ENCODE data around the gene CHGA.

Gene CHGA, protein sequence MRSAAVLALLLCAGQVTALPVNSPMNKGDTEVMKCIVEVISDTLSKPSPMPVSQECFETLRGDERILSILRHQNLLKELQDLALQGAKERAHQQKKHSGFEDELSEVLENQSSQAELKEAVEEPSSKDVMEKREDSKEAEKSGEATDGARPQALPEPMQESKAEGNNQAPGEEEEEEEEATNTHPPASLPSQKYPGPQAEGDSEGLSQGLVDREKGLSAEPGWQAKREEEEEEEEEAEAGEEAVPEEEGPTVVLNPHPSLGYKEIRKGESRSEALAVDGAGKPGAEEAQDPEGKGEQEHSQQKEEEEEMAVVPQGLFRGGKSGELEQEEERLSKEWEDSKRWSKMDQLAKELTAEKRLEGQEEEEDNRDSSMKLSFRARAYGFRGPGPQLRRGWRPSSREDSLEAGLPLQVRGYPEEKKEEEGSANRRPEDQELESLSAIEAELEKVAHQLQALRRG

DNA sequence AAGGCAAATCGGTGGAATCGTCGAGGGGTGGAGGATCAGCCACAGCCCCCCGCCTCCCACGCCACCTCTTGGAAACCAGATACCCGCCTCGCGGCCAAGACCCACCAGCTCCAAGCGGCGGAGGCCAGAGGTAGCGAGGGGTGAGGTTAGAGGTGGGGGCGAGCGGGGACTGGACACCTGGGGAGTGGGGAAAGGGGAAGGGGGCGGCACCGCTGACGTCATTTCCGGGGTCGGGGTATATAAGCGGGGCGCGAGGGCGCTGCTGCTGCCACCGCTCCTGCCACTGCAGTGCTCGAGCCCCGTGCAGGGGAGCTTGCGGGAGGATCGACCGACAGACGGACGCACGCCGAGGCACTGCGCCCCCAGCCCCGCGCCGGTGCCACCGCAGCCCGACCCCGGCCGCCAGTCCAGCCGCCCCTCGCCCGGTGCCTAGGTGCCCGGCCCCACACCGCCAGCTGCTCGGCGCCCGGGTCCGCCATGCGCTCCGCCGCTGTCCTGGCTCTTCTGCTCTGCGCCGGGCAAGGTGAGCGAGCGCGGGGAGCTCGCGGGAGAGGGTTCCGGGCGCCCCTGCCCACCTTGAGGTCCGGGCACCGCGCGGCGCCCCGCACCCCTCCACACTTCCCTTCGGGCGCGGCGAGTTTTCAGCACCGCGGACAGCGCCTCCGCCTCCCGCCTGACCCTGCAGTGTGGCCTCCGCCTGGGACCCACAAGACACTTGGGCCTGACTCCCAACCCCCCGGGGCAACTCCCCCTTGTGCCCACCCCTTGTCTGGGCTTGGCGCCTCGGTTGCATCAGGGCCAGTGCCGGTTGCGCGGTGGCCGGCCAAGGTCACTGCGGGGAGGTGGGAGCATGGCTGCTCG, at the start of gene CHGA:
Gene CHGA (plus strand): TSS at position 268 of the 861 bp plus-strand sequence. CDS start 210 bp downstream, at position 478.
- peak; percentile 13 to 30 (median 16) for DNase-seq (ENCODE audit: low read depth in 2 of 3, low spot score in 1 of 3)

DNA sequence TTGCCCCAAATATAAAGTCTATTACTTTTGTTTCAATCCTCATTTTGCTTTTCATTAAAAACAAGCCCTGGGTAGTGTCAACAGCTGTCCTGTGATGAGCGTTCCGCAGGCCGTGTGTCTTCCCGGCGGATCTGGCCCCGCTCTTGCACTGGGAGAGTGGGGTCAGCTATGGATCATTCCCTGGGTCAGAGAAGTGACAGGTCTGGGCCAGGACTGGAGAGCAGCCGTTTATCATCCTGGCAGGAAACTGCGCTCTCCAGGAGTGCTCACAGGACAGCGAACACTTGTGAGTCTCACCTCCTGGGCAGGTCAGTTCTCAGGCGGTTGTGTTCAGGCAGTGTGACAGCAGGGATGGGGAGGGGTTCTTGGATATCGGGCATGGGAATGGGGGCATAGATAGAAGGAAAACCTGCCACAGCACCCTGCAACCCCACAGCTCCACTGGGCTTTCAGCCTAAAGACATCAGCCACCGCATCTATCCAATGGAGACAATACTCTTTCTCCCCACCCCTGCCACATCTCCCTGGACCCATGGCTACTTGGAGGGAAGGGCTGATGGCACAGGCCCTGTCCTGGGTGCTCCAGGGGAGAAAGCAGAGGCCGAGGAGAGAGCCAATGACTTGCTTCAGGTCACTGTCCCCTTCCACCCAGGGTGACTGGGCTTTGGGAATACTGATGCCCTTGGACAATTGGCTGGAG, 47.8 kb upstream of the CHGA start:
- no peak for DNase-seq (ENCODE audit: low read depth in 2 of 3, low spot score in 1 of 3)

DNA sequence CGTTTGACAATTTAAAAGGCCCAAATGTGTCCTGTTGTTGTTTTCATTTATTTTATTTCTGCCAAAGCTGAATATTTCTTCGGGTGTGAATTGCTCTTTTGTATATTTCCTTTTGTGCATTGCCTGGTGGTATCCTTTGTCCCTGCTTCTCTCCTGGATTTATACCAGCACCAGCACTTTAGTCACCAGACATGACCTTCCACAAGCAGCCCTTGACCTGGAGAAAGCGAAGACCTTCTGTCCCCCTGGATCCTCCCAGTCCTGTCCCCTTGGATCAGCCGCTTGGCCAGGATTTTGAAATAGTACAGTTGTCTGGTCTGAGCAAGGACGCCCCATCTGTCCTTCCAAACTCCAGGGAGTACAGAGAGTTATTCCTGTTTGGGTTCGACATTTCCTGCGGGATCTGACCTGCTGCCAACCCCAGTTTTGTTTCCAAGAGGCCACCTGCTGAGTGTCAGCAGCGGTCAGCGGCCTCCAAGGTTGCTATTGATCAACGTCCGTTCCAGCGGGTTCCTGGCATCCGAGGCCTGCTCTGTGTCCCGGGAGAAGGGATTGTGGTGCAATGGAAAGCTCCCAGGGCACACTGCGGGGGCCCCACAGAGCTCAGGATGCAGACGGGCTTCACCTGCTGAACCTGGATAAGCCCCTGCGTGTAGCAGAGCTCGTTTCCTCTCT, 45.1 kb upstream of the CHGA start:
- DNase-seq (ENCODE audit: low read depth in 2 of 3, low spot score in 1 of 3): no peak

DNA sequence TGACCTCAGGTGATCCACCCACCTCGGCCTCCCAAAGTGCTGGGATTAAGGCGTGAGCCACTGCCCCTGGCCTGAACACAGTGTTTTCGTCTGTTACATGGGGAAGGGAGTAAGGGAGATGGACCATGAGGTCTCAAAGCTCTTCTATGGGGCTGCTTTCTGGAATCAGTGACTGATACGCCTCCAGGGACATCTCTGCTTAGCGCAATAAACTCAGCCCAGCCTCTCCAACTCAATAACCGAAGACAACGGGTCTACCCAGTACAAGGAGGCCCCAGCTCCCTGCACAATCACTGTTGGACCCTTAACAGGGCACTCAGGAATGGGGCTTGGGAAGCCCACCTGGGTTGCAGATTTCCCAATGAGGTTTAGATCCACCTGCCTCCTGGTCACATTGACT, 42.6 kb upstream of the CHGA start:
- DNase-seq (ENCODE audit: low read depth in 2 of 3, low spot score in 1 of 3): no peak

DNA sequence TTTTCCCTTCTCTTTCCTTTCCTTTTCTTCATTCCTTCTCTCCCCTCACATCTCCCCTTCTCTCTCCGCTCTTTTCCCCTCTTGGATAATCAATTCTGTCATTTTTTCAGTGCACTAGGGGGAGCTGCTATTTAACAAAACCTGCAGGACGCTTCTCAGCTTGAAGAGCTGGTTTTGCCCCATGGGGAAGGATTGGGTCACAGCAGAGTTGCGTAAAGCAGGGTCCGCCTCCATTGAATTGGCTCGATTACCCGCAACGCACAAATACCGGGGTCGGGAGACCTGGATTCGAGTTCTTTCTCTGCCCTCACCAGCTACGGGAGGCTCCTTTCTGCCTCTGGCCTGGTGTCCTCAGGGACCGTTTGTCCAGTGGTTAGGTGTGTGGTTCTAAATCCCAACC, 42.1 kb upstream of the CHGA start:
- DNase-seq (ENCODE audit: low read depth in 2 of 3, low spot score in 1 of 3): no peak

DNA sequence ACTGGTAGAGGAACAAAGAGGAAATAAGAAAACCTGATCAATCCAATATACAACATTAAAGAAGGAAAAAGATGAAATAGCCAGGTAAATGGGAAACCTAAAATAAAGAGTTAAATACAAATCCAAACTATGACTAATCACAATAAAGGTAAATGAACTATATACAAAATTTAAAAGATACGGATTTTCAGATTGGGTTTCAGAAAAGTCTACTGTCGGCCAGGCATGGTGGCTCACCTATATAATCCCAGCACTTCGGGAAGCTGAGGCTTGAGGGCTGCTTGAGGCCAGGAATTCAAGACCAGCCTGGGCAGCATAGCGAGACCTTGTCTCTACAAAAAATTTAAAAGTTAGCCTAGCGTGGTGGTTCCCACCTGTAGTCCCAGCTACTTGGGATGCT, 39.9 kb upstream of the CHGA start:
- DNase-seq (ENCODE audit: low read depth in 2 of 3, low spot score in 1 of 3): no peak

DNA sequence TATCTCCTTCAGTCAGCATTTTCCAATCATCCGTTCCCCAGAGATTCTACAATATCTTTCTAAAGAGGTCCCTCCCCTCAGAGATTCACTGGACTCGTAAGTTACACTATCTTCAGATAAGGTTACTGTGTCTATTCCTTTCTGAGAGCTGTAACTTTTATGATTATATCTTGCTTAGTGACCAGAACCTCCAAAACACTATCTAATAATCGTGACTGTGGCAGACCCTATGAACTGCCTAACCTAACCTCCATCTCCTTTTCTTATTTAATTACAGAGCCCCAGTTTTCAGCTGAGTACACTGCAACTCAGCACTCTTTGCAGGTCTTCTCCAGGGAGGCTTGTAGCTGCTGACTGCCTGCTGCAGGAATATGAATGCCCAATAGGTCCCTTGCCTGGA, 38.5 kb upstream of the CHGA start:
- DNase-seq (ENCODE audit: low read depth in 2 of 3, low spot score in 1 of 3): no peak

DNA sequence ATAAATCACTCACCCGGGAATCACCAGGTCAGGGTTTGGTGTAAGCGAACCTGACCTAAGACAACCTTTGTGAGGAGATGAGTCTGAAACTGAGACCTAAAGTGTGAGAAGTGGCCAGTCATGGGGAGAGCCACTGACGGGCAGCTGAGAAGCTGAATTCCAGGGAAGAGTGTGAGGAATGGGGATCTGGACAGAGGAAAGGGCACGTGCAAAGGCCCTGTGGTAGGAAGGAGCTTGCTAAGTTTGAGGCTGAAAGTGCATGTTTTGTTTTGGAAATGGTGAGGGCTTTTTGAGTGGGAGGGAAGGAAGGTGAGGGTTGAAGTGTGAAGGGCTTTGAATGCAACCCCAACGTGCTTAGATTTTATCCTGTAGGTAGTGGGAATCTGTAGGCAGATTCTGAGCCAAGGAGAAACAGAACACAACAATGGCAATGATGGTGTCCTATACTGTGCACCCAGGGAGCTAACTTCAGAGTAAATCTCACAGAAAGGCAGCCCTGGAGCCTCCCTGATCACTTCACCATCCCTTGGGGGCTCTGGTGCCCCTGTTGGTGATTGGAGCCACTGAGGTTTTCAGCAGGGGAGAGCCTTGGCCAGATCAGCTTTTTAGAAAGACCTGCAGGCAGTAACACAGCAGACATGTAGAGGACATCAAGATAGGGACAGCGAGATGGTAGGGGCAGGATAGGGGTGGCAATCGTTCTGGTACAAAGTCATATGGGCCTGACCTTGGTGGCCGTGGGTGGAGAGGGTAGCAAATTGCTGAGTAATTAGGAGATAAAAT, 37.5 kb upstream of the CHGA start:
- no peak for DNase-seq (ENCODE audit: low read depth in 2 of 3, low spot score in 1 of 3)

DNA sequence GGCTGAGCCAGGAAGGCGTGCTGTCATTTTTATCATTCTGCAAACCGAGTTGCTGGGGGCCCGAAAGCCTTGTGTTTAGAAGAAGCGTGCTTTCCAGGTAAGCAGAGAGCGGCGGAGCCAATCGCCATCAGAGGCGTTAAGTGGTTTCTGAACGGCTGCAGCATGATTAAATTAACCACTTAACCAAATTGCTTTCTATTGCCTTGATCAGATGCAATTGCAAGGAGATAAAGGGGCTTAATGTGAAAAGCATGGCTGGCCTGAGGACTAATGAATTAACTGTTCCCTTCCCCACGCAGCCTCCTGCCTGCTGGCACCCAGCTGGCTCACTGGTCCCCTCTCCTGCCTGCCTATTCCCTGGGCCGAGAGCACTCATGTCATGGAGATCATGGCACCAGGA, 36.6 kb upstream of the CHGA start:
- no peak for DNase-seq (ENCODE audit: low read depth in 2 of 3, low spot score in 1 of 3)

DNA sequence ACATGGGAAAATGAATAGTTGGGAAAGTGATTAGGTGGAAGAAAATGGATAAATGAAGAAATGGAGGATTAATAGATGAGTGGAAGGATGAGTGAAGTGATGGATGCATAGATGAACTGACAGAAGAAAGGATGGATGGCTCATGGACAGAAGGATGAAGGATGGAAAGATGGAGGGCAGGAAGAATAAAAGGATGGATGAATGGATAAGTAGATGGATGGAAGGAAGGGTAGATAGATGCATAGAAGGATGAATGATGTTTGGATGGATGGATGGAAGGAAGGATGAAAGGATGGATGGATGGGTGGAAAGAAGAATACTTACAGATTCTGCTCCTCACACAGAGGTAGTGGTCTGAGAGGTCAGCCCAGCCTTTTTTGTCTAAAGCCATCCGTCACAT, 35.8 kb upstream of the CHGA start:
- no peak for DNase-seq (ENCODE audit: low read depth in 2 of 3, low spot score in 1 of 3)

DNA sequence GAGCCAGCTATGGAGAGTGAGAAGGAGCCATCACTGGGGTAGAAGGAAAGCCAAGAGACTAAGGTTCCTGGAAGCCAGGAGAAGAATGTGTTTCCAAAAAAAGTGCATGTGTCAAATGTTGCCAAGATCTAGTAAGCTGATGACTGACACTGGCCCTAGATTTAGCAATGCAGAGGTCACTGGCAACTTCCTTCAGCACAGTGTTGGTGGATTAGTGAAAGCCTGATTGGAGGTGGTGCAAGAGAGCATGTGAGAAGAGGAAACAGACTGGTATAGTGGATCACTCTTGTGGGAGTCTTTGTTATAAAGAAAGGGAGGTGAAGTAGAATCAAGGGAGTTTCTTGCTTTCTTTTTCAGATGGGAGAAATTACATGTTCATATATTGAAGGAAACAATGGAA, 34.1 kb upstream of the CHGA start:
- DNase-seq (ENCODE audit: low read depth in 2 of 3, low spot score in 1 of 3): no peak

DNA sequence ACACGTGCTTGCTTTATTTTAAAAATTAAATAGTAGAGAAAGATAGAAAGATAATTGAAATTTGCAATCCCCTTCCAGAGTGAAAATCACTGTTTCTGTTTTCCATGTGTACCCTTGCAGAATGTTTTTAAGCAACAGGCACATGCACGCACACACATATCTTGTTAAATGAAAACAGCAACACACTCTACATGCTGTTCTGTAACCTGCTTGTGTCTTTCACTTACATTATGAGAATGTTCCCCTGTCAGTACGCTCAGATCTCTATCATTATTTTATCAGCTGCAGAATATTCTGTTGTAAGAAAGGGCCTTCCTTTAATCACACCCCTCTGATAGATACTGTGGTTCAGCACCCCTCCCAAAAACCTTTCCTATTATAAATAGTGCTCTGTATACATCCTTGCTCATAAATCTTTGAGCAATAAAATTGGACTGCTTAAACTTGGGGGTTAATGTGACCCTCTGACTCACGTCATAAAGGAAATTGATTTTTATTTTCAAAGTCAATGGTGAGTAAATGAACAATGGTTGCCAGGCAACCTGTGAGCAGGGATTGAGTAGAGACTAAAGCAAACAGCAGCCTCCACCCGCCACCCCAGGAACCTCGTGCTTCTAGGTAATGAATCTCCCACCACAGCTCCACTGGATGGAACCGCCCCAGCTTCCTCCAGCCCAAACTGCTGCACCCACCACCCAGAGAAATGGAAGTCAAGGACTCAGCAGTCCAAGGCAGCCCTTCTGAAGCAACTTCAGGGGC, 31.9 kb upstream of the CHGA start:
- DNase-seq (ENCODE audit: low read depth in 2 of 3, low spot score in 1 of 3): no peak

DNA sequence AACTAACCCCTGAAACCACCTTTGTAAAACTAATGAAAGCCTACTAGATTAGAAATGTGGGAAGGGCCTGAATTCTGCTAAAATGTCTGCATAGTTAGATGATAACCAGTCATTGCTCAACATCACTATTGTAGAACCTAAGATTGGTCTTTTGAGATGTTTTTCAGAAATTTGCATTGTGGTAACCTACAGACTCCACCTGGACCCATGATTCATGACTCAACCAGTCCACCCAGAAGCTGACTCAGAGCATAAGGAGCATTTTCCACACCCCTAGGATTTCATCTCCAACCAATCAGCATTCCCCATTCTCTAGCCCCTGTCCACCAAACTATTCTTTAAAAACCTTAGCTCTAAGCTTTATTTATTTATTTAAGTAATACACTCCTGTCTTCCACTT, 30.4 kb upstream of the CHGA start:
- no peak for DNase-seq (ENCODE audit: low read depth in 2 of 3, low spot score in 1 of 3)

DNA sequence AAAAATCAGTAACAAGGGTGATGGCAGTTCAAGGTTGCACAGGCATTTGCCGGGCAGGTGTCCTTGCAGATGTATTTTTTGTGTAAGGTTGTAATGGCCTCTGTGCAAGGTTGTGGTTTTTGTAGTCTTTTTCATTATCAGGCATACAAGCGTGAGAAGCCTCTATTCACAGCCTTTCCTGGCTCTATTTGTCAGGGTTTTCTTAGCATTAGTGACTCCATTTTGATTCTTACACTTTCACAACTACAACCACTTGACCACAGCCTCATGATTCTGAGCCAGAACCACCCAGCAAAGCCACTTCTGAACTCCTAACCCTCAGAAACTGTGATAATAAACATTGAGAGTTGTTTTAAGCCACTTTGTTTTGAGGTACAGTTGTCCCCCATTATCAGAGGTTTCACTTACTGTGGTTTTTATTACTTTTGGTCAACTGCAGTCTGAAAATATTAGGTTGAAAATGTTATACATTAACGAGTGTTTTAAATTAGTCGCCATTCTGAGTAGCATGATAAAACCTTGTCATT, 27.5 kb upstream of the CHGA start:
- no peak for DNase-seq (ENCODE audit: low read depth in 2 of 3, low spot score in 1 of 3)

DNA sequence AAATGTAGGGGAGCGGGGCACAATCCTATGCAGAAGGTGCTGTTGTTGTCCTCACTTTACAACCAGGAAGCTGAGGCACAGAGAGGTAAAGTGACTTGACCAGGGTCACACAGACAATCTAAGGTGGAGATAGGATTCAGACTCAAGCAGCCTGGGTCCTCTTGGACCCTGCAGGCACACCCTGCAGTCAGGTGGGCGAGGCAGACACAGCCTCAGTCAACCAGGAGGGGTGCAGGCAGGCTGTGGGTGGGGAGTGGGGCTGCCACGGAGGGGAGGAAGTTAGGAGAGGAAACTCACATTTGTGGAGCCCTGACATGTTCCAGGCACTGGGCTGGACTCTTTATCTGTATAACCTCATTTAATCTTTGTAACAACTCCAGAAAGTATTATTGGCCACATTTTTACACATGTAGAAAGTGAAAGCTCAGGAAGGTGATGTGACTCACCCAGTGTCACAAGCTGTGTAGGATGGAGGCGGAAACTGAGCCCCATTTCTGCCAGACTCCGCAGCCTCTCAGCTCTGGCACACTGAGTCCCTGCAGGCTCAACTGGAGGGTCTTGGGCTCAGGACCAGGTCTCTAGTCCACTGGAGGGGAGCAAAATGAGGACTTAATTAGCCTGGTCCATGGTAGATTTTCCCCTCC, 24.9 kb upstream of the CHGA start:
- DNase-seq (ENCODE audit: low read depth in 2 of 3, low spot score in 1 of 3): peak; percentile 20 to 36 (median 28)

DNA sequence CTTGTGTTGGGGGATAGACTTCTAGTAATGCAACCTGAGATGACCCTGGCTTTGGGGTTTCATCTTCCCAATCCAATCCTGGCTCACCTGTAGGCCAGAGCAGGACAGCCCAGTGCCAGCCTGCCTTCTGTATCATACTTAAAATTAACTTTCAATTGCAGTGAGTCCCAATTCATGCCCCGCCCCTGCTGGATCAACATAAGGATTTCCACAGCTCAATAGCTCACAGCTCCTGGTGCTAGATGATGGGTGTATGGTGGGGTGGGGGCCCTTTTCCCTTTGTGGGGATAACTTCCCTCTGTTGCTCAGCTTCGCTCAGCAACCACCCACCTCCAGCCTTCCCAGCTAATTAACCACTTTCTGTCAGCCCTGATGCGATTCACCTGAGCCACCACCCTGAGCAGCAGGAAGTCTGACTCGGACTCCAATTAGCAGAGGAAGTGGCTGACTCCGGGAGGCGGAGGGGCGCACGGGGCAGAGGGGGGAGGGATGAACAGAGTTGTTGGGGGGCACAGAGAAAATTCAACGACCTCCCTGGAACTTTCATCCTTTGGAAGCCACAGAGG, 24.3 kb upstream of the CHGA start:
- DNase-seq (ENCODE audit: low read depth in 2 of 3, low spot score in 1 of 3): no peak

DNA sequence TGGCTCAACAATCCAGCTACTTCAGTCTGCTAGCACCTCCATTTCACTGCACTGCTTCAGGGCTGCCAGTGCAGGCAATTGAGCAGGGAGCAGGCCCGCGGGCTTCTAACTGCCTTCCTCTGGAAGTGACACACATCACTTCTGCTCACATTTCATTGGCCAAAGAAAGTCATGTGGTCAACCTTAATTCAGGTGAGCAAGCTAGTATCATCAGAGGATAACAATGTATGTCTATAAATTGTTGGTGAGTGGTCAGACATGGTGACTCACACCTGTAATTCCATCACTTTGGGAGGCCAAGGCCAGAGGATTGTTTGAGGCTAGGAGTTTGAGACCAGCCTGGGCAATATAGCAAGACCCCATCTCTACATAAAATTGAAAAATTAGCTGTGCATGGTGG, 22.3 kb upstream of the CHGA start:
- no peak for DNase-seq (ENCODE audit: low read depth in 2 of 3, low spot score in 1 of 3)

DNA sequence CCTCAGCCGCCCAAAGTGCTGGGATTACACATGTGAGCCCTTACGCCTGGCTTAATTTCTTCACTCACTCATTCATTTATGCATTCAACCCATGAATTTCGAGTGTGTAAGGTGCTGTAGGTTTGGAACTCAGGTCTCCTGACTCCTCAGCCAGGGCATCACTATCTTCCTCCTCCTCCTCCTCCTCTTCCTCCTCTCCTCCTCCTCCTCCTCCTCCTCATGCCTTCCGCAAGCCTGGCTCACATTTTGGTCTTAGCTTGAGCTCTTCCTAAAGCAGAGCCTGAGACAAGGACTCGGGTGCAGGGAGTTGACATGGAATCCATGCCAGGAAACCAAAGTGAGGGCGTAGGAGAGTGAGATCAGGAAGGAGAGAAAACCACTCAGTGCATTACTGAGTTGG, 20.8 kb upstream of the CHGA start:
- no peak for DNase-seq (ENCODE audit: low read depth in 2 of 3, low spot score in 1 of 3)

DNA sequence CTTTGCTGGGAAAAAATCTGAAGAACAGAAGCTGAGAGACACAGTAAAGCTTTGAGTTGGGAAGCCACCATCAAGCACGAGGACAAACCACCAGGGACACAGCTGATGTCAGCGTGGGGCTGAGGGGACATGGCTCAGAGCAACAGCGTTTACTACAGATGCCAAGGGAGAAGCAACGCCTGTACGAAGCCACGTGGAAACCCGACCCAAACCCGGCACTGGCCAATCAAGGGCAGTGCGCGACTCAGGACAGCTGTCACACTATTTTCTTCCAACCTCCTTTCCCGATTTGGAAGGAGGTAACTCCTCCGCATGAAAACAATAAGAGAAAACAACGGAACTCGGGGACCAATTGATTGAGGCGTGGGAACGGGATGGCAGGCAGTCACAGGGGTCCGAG, 20.2 kb upstream of the CHGA start:
- no peak for DNase-seq (ENCODE audit: low read depth in 2 of 3, low spot score in 1 of 3)

All from stimulated activated CD4-positive, alpha-beta T cell treated with anti-CD3 and anti-CD28 coated beads, Interleukin-12 subunit alpha, Interleukin-12 subunit beta, amount 100 ng/mL, for 48 hours (primary cell).